A172 (cell line): ENCODE results near the gene SPATA21. TPM values are rescaled to one million over a fixed set of nuclear protein-coding genes. Genes with fewer than 3 reads are reported as not detected.
"Not testable (repeated sequence)": the region's sequence is repeated elsewhere in the genome, so short reads cannot be mapped to it uniquely, and the experiment has no call there.

Experiments
- DNase-seq: peaks from one replicate; pipeline ENCODE4 v3.0.0-alpha.2; 2015; ENCODE audit warnings: low spot score
- total RNA-seq: library from RNA; depleted of rRNA; stranded (reverse); fragments of >200 nt; shearing (Covaris generic); gene quantifications from 2 replicates; pipeline ENCODE4 v1.2.3, GENCODE V29; 2014

SPATA21 gene
- total RNA-seq, 1 experiment from 2014 or later: not detected

- no peak for DNase-seq
Measured at GRCh38 chr1:16385659-16386453, 51.4 kb downstream of the SPATA21 start.

- peak; percentile 52 for DNase-seq
Measured at GRCh38 chr1:16383888-16384287, 53.3 kb downstream of the SPATA21 start.

DNA sequence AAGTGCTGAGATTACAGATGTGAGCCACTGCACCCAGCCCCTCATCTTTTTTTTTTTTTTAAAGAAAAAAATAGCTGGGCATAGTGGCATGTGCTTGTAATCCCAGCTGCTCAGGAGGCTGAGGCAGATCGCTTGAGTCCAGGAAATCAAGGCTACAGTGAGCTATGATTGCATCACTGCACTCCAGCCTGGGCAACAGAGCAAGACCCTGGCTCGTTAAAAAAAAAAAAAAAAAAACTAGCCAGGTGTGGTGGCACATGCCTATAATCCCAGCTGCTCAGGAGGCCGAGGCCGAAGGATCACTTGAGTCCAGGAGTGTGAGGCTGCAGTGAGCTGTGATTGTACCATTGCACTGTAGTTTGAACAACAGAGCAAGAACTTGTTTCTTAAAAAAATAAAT, 56.4 kb downstream of the SPATA21 start:
- DNase-seq: no peak

- no peak for DNase-seq
Measured at GRCh38 chr1:16378443-16378842, 58.8 kb downstream of the SPATA21 start.

- DNase-seq: no peak
Measured at GRCh38 chr1:16376971-16377370, 60.3 kb downstream of the SPATA21 start.

DNA sequence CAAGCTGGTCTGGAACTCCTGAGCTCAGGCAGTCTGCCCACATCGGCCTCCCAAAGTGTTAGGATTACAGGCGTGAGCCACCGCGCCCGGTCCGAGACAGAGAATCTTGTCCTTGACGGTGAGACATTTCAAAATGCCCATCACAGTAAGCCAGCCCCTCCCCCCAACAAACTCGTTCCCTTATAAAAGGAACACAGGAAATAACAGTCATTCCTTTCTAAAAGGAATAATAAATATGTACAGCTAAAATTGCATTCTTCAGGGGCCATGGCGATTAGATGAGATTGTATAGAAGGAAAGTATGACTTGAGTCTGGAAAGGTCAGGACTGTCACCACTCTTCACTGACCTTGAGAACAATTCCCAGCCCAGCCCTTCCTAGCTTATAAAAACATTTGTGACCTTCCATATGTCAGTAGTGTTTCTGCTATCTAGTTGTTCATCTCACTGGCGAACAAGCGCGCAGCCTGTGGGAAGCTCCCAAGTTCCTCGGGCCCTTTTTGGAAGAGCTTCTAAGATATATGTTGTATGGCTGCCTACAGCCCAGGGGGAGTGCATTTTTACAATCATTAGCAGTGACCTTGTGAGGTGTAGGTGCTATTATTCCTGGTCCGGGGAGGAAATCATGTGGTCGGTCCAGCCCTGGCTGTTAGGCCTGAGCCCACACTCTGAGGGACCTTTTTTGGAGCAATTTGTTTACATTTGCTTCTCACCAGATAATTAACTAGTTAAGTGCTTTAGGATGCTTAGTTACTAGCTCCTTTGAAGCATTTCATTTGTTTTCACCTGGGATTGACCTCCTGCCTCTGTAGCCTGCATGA, 61.5 kb downstream of the SPATA21 start:
- peak; percentile 82 for DNase-seq

GRCh38 chr1:16374266-16374665, 63.0 kb downstream of the SPATA21 start:
- no peak for DNase-seq

GRCh38 chr1:16372535-16373285, 64.5 kb downstream of the SPATA21 start:
- no peak for DNase-seq

DNA sequence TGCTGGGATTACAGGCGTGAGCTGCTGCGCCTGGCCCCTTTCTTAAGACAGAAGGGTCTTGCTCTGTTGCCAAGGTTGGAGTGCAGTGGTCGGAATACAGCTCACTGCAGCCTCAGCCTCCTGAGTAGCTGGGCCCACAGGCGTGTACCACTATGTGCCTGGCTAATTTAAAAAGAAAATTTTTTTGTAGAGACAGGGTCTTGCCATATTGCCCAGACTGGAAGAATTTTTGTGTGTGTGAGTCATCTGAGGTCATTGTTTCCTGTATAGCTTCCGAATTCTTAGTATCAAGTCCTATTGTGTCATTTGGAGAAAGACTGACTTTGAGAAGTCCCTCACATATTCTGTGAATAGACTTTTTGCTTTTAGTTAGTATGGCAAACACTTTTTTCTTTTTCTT, 65.5 kb downstream of the SPATA21 start:
- DNase-seq: peak; percentile 64

- DNase-seq: no peak
Measured at GRCh38 chr1:16369821-16370220, 67.4 kb downstream of the SPATA21 start.

DNA sequence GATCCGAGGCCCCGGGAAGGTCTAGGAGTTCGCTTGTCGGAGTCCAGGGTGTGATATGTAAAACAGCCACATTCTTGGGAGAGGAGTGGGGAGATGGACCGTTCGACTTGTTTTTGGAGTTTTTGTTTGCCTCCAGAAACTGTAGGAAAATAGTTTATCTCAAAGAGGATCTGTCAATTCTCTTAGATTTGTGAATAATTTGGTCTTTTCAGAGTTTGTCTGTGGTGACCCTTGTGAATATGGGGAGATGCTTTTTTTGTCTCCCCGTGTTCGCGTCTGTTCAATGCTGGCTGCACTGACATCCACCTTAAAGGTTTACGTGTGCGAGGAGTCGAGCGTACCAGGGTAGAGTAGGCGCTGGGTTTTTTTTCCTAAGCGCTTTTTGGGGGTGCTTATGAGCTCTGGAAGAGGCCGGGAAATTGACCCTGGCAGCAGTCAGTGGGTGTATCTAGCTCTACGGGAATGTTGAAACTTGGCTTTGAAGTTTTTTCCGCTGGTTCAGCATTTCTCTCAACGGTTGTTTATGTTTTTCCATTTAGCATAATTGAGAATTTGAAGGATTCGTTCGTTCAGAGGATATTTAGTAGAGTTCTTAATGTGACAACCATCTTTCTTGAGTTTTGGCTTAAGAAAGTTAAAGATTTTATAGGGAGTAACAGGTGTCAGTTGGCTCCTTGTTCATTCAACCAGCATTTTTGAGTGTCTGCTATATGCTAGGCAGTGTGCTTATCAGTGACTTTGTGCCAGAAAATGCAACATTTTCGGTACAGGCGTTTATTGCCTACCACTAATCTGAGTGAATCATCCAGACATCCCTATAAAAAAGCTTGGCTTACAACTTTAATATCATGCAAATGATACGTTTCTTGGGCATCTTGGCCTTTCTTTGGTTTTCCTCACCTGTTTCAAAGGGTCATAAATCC, 69.0 kb downstream of the SPATA21 start:
- peak; percentile 70 for DNase-seq

- DNase-seq: peak; percentile 75
Measured at GRCh38 chr1:16367258-16367967, 69.8 kb downstream of the SPATA21 start.

GRCh38 chr1:16366722-16367257, 70.4 kb downstream of the SPATA21 start, which contains the start of gene SZRD1:
TSS of gene SZRD1 (plus strand) at chr1:16367242. CDS start at chr1:16367258, 16 bp downstream.
- DNase-seq: peak; percentile 95

DNA sequence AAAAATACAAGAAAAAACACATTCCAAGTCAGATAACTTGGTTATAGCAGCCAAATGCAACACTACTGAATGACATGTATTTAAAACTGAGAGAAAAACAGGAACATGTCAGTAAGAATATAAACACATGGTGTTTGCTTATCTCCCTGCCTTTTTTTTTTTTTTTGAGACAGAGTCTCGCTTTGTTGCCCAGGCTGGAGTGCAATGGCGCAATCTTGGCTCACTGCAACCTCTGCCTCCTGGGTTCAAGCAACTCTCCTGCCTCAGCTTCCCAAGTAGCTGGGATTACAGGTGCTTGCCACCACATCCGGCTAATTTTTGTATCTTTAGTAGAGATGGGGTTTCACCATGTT, 72.1 kb downstream of the SPATA21 start:
- not testable (repeated sequence) for DNase-seq

GRCh38 chr1:16356867-16357266, 80.4 kb downstream of the SPATA21 start:
- no peak for DNase-seq

GRCh38 chr1:16354619-16355018, 82.6 kb downstream of the SPATA21 start:
- DNase-seq: no peak

- no peak for DNase-seq
Measured at GRCh38 chr1:16352842-16353535, 84.2 kb downstream of the SPATA21 start.

- DNase-seq: peak; percentile 52
Measured at GRCh38 chr1:16351994-16352841, 85.0 kb downstream of the SPATA21 start, which contains the start of gene FBXO42. TSS of gene FBXO42 (minus strand) at chr1:16352480. CDS start at chr1:16315418, 37,062 bp downstream.
